Measurements from ENCODE around the gene GJD3. TPM values are rescaled to one million over a fixed set of nuclear protein-coding genes. Genes with fewer than 3 reads are reported as not detected.

GJD3 gene
- total and polyA plus RNA-seq, 2 donors: 0.34 to 0.66 TPM

- WGBS: 97% methylated on average over 9 of the region's 9 CpGs
- H3K36me3 ChIP-seq (ENCODE audit: control insufficient read depth in 2 of 2, insufficient read depth in 2 of 2, low read length in 1 of 2): no peaks in the 10 kb centered on the region
- no peak for DNase-seq (ENCODE audit: low read depth in 6 of 9, low spot score in 9 of 9)
- H3K9me3 ChIP-seq (ENCODE audit: control insufficient read depth in 2 of 2, insufficient read depth in 1 of 2, low read length in 1 of 2): no peaks in the 10 kb centered on the region
- H3K4me1 ChIP-seq (ENCODE audit: control insufficient read depth in 2 of 2, insufficient read depth in 2 of 2, low read length in 2 of 2): peaks cover 3 to 22% of the 10 kb centered on the region in 2 donors
- H3K27me3 ChIP-seq (ENCODE audit: control insufficient read depth in 2 of 2, insufficient read depth in 1 of 2, low read length in 1 of 2): peaks cover 18 to 48% of the 10 kb centered on the region in 2 donors
- no peak overlapping the region for H3K27ac ChIP-seq (ENCODE audit: low read depth in 1 of 2, low read length in 1 of 2)
- no peak overlapping the region for H3K4me3 ChIP-seq (ENCODE audit: low read length in 2 of 2)
These were observed 369 bp upstream of the GJD3 start for GRCh38 chr17:40364906-40365305.

GRCh38 chr17:40363111-40363827, 1.3 kb downstream of the GJD3 start:
- peak overlapping the region; percentile 32 to 63 for H3K4me3 ChIP-seq (ENCODE audit: low read length in 2 of 2)
- peaks cover 18 to 59% of the 10 kb centered on the region in 2 donors for H3K27me3 ChIP-seq (ENCODE audit: control insufficient read depth in 2 of 2, insufficient read depth in 1 of 2, low read length in 1 of 2)
- H3K4me1 ChIP-seq (ENCODE audit: control insufficient read depth in 2 of 2, insufficient read depth in 2 of 2, low read length in 2 of 2): peaks cover 3 to 25% of the 10 kb centered on the region in 2 donors
- no peaks in the 10 kb centered on the region for H3K9me3 ChIP-seq (ENCODE audit: control insufficient read depth in 2 of 2, insufficient read depth in 1 of 2, low read length in 1 of 2)
- WGBS: 6% methylated on average over 91 of the region's 91 CpGs
- no peak overlapping the region for H3K27ac ChIP-seq (ENCODE audit: low read depth in 1 of 2, low read length in 1 of 2)
- H3K36me3 ChIP-seq (ENCODE audit: control insufficient read depth in 2 of 2, insufficient read depth in 2 of 2, low read length in 1 of 2): no peaks in the 10 kb centered on the region
- peak in 1 of 9 donors; percentile 60 for DNase-seq (ENCODE audit: low read depth in 6 of 9, low spot score in 9 of 9)

- Histone ChIP-seq H3K4me3 (ENCODE audit: low read length in 2 of 2) (peak overlapping the region in 1 of 2 donors; percentile 63), H3K9me3 (ENCODE audit: control insufficient read depth in 2 of 2, insufficient read depth in 1 of 2, low read length in 1 of 2) (no peaks in the 10 kb centered on the region), H3K4me1 (ENCODE audit: control insufficient read depth in 2 of 2, insufficient read depth in 2 of 2, low read length in 2 of 2) (peaks cover 3 to 30% of the 10 kb centered on the region in 2 donors), H3K27me3 (ENCODE audit: control insufficient read depth in 2 of 2, insufficient read depth in 1 of 2, low read length in 1 of 2) (peaks cover 18 to 59% of the 10 kb centered on the region in 2 donors), H3K27ac (ENCODE audit: low read depth in 1 of 2, low read length in 1 of 2) (no peak overlapping the region), H3K36me3 (ENCODE audit: control insufficient read depth in 2 of 2, insufficient read depth in 2 of 2, low read length in 1 of 2) (no peaks in the 10 kb centered on the region)
- WGBS: 1% methylated on average over 58 of the region's 58 CpGs
- peak in 3 of 9 donors; percentile 56 to 85 (median 78) for DNase-seq (ENCODE audit: low read depth in 6 of 9, low spot score in 9 of 9)
These were observed 1.8 kb downstream of the GJD3 start for GRCh38 chr17:40362696-40363110.

- DNase-seq (ENCODE audit: low read depth in 6 of 9, low spot score in 9 of 9): no peak
- Histone ChIP-seq H3K36me3 (ENCODE audit: control insufficient read depth in 2 of 2, insufficient read depth in 2 of 2, low read length in 1 of 2) (no peaks in the 10 kb centered on the region), H3K9me3 (ENCODE audit: control insufficient read depth in 2 of 2, insufficient read depth in 1 of 2, low read length in 1 of 2) (no peaks in the 10 kb centered on the region), H3K4me1 (ENCODE audit: control insufficient read depth in 2 of 2, insufficient read depth in 2 of 2, low read length in 2 of 2) (peaks cover 3 to 35% of the 10 kb centered on the region in 2 donors), H3K4me3 (ENCODE audit: low read length in 2 of 2) (peak overlapping the region in 1 of 2 donors; percentile 63), H3K27me3 (ENCODE audit: control insufficient read depth in 2 of 2, insufficient read depth in 1 of 2, low read length in 1 of 2) (peaks cover 18 to 59% of the 10 kb centered on the region in 2 donors), H3K27ac (ENCODE audit: low read depth in 1 of 2, low read length in 1 of 2) (no peak overlapping the region)
- WGBS: 72% methylated on average over 24 of the region's 24 CpGs
These were observed 2.4 kb downstream of the GJD3 start for GRCh38 chr17:40361925-40362695.

GRCh38 chr17:40361063-40361924, 3.2 kb downstream of the GJD3 start:
- DNase-seq (ENCODE audit: low read depth in 6 of 9, low spot score in 9 of 9): no peak
- Histone ChIP-seq H3K27me3 (ENCODE audit: control insufficient read depth in 2 of 2, insufficient read depth in 1 of 2, low read length in 1 of 2) (peaks cover 18 to 59% of the 10 kb centered on the region in 2 donors), H3K9me3 (ENCODE audit: control insufficient read depth in 2 of 2, insufficient read depth in 1 of 2, low read length in 1 of 2) (no peaks in the 10 kb centered on the region), H3K4me1 (ENCODE audit: control insufficient read depth in 2 of 2, insufficient read depth in 2 of 2, low read length in 2 of 2) (peaks cover 3 to 32% of the 10 kb centered on the region in 2 donors), H3K4me3 (ENCODE audit: low read length in 2 of 2) (no peak overlapping the region), H3K36me3 (ENCODE audit: control insufficient read depth in 2 of 2, insufficient read depth in 2 of 2, low read length in 1 of 2) (peaks cover 0 to 2% of the 10 kb centered on the region in 2 donors), H3K27ac (ENCODE audit: low read depth in 1 of 2, low read length in 1 of 2) (no peak overlapping the region)
- WGBS: 80% methylated on average over 32 of the region's 32 CpGs

- WGBS: 95% methylated on average over 8 of the region's 8 CpGs
- no peak for DNase-seq (ENCODE audit: low read depth in 6 of 9, low spot score in 9 of 9)
- Histone ChIP-seq H3K4me3 (ENCODE audit: low read length in 2 of 2) (no peak overlapping the region), H3K4me1 (ENCODE audit: control insufficient read depth in 2 of 2, insufficient read depth in 2 of 2, low read length in 2 of 2) (peaks cover 3 to 35% of the 10 kb centered on the region in 2 donors), H3K27me3 (ENCODE audit: control insufficient read depth in 2 of 2, insufficient read depth in 1 of 2, low read length in 1 of 2) (peaks cover 18 to 59% of the 10 kb centered on the region in 2 donors), H3K27ac (ENCODE audit: low read depth in 1 of 2, low read length in 1 of 2) (no peak overlapping the region), H3K9me3 (ENCODE audit: control insufficient read depth in 2 of 2, insufficient read depth in 1 of 2, low read length in 1 of 2) (no peaks in the 10 kb centered on the region), H3K36me3 (ENCODE audit: control insufficient read depth in 2 of 2, insufficient read depth in 2 of 2, low read length in 1 of 2) (peaks cover 5 to 8% of the 10 kb centered on the region in 2 donors)
These were observed 4.4 kb downstream of the GJD3 start for GRCh38 chr17:40360091-40360490.

- no peak overlapping the region for H3K27ac ChIP-seq (ENCODE audit: low read depth in 1 of 2, low read length in 1 of 2)
- 19% methylated on average over 17 of the region's 17 CpGs for WGBS
- H3K9me3 ChIP-seq (ENCODE audit: control insufficient read depth in 2 of 2, insufficient read depth in 1 of 2, low read length in 1 of 2): no peaks in the 10 kb centered on the region
- peaks cover 3 to 40% of the 10 kb centered on the region in 2 donors for H3K4me1 ChIP-seq (ENCODE audit: control insufficient read depth in 2 of 2, insufficient read depth in 2 of 2, low read length in 2 of 2)
- H3K27me3 ChIP-seq (ENCODE audit: control insufficient read depth in 2 of 2, insufficient read depth in 1 of 2, low read length in 1 of 2): peaks cover 12 to 43% of the 10 kb centered on the region in 2 donors
- H3K36me3 ChIP-seq (ENCODE audit: control insufficient read depth in 2 of 2, insufficient read depth in 2 of 2, low read length in 1 of 2): peaks cover 5 to 13% of the 10 kb centered on the region in 2 donors
- H3K4me3 ChIP-seq (ENCODE audit: low read length in 2 of 2): no peak overlapping the region
- DNase-seq (ENCODE audit: low read depth in 6 of 9, low spot score in 9 of 9): peak; percentile 55 to 92 (median 82)
These were observed 6.1 kb downstream of the GJD3 start for GRCh38 chr17:40358323-40359038.
